ENCODE data around the gene KDM4F.

DNA sequence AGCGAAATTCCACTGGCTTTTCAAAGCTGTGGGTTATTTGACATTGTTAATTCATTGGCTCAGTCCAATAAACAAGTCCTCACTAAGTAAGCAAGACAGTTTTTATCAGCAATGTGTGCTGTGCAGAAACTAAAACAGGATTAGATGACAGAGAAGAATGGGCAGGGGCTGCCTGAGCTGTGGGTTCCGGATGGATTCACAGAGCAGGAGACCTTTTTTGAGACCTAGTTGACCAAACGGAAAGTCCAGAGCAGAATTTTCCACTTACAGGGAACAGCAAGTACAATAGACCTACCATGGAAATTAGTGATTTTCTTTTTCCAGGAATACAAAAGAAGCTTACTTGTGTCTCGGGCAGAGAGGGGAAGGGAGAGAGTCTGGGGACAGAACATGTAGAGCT is 5.2 kb upstream of the KDM4F start:
- TF ChIP-seq GATA3 (IDR thresholded peaks at IDR 0.05; ENCODE audit: low read depth, low read length) (no peak), GATA2 (IDR thresholded peaks at IDR 0.05; ENCODE audit: low read depth, low read length) (no peak)

All from SH-SY5Y (cell line).